Measurements from ENCODE around the gene CDH8.

The CDH8 gene, protein sequence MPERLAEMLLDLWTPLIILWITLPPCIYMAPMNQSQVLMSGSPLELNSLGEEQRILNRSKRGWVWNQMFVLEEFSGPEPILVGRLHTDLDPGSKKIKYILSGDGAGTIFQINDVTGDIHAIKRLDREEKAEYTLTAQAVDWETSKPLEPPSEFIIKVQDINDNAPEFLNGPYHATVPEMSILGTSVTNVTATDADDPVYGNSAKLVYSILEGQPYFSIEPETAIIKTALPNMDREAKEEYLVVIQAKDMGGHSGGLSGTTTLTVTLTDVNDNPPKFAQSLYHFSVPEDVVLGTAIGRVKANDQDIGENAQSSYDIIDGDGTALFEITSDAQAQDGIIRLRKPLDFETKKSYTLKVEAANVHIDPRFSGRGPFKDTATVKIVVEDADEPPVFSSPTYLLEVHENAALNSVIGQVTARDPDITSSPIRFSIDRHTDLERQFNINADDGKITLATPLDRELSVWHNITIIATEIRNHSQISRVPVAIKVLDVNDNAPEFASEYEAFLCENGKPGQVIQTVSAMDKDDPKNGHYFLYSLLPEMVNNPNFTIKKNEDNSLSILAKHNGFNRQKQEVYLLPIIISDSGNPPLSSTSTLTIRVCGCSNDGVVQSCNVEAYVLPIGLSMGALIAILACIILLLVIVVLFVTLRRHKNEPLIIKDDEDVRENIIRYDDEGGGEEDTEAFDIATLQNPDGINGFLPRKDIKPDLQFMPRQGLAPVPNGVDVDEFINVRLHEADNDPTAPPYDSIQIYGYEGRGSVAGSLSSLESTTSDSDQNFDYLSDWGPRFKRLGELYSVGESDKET

GRCh38 chr16:62036101-62036801 is at the start of gene CDH8:
CDH8 (minus strand) TSS chr16:62036438; CDS start chr16:62021403, 15,035 bp downstream.
- peak; percentile 34 for DNase-seq

- no peak for DNase-seq
Observed at GRCh38 chr16:62079236-62079635, 43.0 kb upstream of the CDH8 start.

DNA sequence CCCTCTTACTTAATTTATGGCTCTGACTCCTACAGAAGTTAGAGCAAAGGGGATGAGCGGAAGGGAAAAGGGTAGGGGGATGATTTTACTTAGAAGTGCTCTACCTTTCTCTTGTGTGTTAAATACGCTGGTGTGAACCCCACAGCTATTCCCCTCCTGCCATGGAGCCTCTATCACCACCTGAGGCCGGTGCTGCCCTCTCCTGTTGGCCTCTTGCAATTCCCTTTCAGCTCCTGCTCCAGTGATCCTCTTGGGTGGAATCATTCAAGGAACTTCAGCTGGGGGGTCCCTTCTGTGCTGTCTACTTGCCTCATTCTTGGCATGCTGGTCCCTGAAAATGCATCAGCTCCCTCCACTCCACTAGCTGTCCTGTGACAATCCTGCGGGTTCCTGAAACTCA is 41.8 kb upstream of the CDH8 start:
- no peak for DNase-seq

DNA sequence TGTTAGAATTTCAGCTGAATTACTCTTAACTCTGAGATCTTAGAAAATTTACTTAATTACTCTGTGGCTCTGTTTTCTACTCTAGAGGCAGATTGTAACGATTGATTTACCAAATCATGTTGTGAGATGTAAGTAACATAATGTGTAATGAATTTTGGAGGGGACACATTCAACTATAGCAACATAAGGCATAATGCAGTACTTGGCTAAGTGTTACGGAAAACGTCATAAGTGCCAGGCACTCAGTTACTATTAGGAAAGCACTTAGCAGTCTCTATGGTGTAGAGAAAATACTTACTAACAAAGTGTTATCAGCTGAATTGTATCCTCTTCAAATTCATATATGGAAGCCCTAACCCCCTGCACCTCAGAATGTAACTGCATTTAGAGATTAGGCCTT is 40.6 kb upstream of the CDH8 start:
- no peak for DNase-seq

GRCh38 chr16:62068747-62069146 is 32.5 kb upstream of the CDH8 start:
- DNase-seq, result no peak

DNA sequence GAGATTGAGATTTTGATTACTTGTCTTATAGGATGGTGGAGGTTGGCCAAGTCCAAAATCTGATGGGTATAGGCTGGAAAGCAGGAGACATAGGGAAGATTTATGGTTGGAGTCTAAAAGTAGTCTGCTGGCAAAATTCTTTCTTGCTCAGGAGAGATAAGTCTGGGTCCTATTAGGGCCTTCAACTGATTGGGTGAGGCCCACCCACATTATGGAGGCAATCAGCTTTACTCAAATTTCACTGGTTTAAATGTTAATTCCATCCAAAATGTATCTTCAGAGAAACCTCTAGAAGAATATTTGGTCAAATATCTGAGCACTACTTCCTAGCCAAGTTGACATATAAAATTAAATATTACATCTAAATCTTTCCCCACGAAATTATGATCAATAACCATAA is 31.7 kb upstream of the CDH8 start:
- no peak for DNase-seq

DNA sequence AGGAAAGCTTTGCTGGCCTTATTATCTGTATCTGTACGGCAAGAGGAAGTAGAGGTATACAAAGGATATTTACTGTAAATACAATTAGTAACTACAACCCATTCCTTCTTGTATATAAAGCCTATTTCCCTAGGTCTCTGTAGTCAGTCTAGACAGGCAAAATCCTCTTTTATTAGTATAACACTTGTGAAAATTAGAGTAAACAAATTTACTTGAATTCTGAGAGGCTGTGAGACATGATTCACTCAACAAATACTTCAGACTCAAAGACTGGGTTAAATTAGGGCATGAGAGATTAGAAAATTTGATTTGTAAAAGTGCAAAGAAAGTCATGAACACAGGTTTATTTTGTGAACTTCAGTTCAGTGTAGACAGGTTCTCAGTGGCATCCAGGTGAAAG is 30.9 kb upstream of the CDH8 start:
- no peak for DNase-seq

DNA sequence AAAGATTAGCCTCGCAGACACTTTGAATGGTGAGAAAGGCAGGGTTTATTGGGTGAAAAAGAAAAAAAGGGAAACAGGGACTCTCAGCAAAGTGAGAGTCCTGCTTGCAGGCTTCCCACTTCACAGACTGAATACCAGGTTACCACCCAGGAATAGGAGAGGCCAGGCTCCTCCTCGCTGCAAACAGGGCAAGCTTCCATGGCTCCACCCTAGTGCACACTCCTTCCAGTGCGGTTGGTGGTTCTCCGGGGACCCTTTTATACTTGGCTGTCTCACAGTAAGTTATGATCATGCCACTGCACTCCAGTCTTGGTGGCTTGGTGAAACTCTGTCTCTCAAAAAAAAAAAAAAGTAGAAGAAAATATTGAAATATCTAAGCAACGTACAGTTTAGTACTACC is 30.5 kb upstream of the CDH8 start:
- no peak for DNase-seq

DNA sequence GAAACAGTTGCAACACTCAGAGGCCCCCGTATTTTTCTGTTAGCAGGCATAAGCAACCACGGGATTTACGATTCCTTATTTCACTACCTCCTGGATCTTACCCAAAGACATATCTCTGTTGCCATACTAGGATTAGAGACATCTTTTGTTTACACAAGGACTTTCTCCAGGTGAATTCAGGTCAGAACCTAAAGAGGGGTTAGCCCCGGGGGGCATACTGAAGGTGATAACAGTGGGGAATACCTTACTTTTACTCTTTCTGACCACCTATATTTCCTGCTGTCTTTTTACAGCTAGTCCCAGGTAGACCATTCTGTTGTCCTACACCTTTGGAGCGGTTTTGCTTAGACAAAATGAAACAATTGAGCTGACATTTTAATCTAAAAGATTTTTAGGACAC is 27.9 kb upstream of the CDH8 start:
- DNase-seq, result no peak

DNA sequence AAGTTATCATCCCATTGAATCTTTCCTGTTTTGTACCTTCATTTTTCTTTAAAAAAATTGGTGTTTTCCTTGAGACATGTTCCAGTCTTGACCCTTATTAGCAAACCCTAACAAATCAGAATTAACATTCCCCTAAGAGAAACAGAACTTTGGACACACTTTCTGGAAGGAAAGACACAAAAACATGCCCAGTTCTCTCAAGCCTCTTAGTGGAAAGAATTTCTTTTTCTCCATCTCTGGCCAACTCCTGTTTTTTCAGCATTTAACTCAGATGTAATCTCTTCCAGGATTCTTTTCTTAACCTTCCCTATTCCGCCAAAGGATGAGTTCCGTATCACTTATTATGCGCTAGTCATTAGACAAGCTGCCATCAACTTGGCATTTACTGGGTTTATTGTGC is 23.9 kb upstream of the CDH8 start:
- no peak for DNase-seq

DNA sequence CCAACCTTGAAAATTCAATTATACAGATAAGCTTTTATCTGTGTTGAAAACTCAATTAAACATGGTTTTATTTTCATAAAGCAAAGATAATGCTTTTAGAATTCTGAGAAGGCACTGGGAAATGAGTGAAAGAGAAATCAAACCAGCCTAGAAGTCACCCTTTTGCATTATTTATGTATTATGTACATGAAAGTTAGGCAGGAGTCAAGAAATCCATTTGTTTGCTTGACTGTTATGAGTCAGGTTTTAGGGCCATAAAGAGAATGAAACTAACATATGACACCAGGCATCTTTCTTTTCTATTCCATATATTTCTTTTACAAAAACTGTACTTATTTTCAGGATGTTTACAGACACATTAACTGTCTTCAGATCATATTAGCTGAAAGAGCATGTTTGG is 23.3 kb upstream of the CDH8 start:
- DNase-seq, result no peak

GRCh38 chr16:62058412-62058811 is 22.2 kb upstream of the CDH8 start:
- DNase-seq, result no peak

GRCh38 chr16:62051942-62052341 is 15.7 kb upstream of the CDH8 start:
- no peak for DNase-seq

- no peak for DNase-seq
Observed at GRCh38 chr16:62050793-62051192, 14.6 kb upstream of the CDH8 start.

DNA sequence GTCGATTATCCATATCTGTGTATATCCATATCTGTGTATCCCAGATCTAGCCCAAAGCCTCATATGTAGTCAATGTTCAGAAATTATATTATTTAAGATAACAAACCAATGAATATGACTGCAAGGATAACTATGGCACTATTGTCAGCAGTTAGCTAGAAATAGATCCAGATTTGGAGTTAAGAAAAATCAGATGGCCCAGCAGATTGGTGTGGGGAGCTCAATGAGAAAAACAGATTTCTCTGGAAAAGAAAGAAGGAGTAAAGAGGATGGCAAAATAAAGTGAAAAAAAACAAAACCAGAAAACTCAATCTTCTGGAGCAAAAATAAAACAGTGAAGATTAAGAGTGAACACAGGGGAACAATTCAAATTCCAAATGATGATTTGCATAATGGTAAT is 10.6 kb upstream of the CDH8 start:
- DNase-seq, result no peak

GRCh38 chr16:62041401-62041800 is 5.2 kb upstream of the CDH8 start:
- no peak for DNase-seq

DNA sequence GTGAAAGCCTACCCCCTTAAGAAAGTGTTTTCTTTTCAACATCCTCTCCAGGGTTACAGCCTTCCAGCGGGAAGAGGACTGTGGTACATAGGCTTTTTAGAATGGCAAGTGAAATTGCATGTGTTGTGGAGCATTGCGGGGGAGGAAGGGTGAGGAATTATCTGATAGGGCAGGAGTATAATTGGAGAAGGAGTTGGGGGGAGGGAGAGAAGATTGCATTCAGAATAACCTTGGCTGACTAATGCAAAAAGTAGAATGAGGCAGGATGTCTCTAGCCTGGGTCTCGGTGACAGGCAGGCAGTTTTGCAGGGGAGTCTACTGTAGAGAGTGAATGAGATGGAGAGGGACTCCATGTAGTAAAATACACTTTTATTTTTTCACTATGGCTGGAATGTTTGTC is 2.4 kb upstream of the CDH8 start:
- no peak for DNase-seq

- no peak for DNase-seq
Observed at GRCh38 chr16:62038225-62038624, 2.0 kb upstream of the CDH8 start.

DNA sequence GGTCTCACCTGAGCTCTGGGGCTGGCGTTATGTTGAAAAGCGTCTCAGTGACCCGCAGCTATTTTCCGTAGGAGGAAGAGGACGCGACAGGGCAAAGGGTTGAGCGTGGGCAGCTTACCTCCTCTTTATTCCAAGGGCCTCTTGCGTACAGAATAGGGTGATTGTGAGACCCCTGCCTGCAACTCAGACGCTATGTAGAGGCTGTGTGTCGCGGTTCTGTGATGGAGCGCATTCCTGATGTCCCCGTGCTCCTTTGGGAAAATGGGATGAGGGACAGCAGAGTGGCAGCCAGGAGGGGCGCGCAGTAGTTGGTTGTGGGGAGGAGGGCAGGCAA is 531 bp upstream of the CDH8 start:
- no peak for DNase-seq

- DNase-seq, result no peak
Observed at GRCh38 chr16:62035115-62036092, 834 bp downstream of the CDH8 start.

GRCh38 chr16:62034231-62035114 is 1.8 kb downstream of the CDH8 start:
- DNase-seq, result no peak

DNA sequence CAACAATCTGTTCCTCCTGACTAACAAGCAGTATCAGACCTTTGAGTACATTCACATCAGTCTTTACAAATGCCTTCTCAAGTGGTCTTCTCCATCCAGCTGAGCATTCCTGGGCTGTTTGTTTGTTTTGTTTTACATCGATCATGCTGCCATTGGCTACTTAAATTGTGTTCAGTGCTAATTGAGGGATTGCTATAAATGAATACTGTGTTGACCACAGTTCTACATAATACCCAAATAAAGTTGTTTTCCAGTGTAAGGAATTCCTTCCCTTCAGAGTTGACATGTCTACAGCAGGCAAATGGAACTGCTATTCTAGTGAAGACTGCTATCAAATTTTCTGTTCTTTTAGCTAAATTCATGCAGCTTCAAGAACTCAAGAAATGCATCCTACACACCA is 3.2 kb downstream of the CDH8 start:
- no peak for DNase-seq
